H1 (cell line): ENCODE data around the gene TBRG4. TPM values are rescaled to one million over a fixed set of nuclear protein-coding genes. Genes with fewer than 3 reads are reported as not detected.

Experiments used
- CHD7 ChIP-seq: fragments of 300-600 bp; sonication (generic); IDR thresholded peaks from 2 replicates; pipeline ENCODE4 v1.7.1; 2012; ENCODE audit warnings: low read length, moderate library complexity, mild to moderate bottlenecking, inconsistent platforms; ENCODE audit not compliant: insufficient replicate concordance
- EP300 ChIP-seq, 2 experiments: IDR thresholded peaks; 1 replicate in 1 of 2; 2 replicates in 1 of 2; pipeline ENCODE4 v1.6.1; 2011 to 2012; ENCODE audit warnings: low read depth in 2 of 2, low read length in 2 of 2, mild to moderate bottlenecking in 2 of 2, borderline replicate concordance in 1 of 2, inconsistent platforms in 1 of 2, moderate library complexity in 1 of 2
- GABPA ChIP-seq: IDR thresholded peaks from 2 replicates; pipeline ENCODE4 v1.6.1; 2011; ENCODE audit warnings: mild to moderate bottlenecking, low read length, moderate library complexity, borderline replicate concordance; ENCODE audit not compliant: insufficient read depth
- JUN ChIP-seq: IDR thresholded peaks from 2 replicates; pipeline ENCODE4 v1.6.1; 2011; ENCODE audit warnings: low read depth, mild to moderate bottlenecking, improper control_type of control experiment, low read length
- MAX ChIP-seq: IDR thresholded peaks from 2 replicates; pipeline ENCODE4 v1.6.1; 2012; ENCODE audit warnings: inconsistent platforms
- RAD21 ChIP-seq, 2 experiments: IDR thresholded peaks in 1 of 2; conservative IDR thresholded peaks in 1 of 2; 2 replicates each; pipeline ENCODE4 v1.6.1; 2011; ENCODE audit warnings: low read depth in 2 of 2, low read length in 2 of 2, improper control_type of control experiment in 1 of 2, inconsistent platforms in 1 of 2, mild to moderate bottlenecking in 1 of 2, moderate library complexity in 1 of 2
- RNF2 ChIP-seq: fragments of 200-900, 300-1000 bp; sonication (generic); IDR thresholded peaks from 2 replicates; pipeline ENCODE4 v1.7.1; 2016; ENCODE audit warnings: borderline replicate concordance, low read depth, mild to moderate bottlenecking, antibody characterized with exemption, low read length; ENCODE audit not compliant: poor library complexity, severe bottlenecking; ENCODE audit errors: missing control alignments
- TEAD4 ChIP-seq: IDR thresholded peaks from 2 replicates; pipeline ENCODE4 v1.6.1; 2012; ENCODE audit warnings: low read depth, low read length, inconsistent platforms, mixed read lengths
- polyA plus RNA-seq, 7 experiments: library from polyadenylated mRNA; depleted of rRNA in 3 of 7; stranded (reverse) in 5 of 7; unstranded in 2 of 7; fragments of >200 nt in 5 of 7; fragments of 200-250 nt in 2 of 7; gene quantifications; 1 replicate in 5 of 7; 2 replicates in 1 of 7; 4 replicates in 1 of 7; pipeline versions ENCODE4 v1.2.1 to v1.2.3, GENCODE V29; 2011 to 2013; ENCODE audit warnings: missing spikeins in 2 of 7, mixed read lengths in 2 of 7
- total RNA-seq: library from RNA; stranded (reverse); fragmentation: NEBNext Ultra II Directional; extraction: Animal tissue kit (Norgen Biotek cat#: 25700); gene quantifications from 2 replicates; pipeline ENCODE4 v1.2.1, GENCODE V29; 2021

Gene TBRG4
- total and polyA plus RNA-seq, 2 of the 8 experiments (the other 6 are each of a cell fraction or from before 2014, with no cell fraction given) = 110 to 137 TPM

GRCh38 chr7:45082031-45082830, 29.3 kb downstream of the TBRG4 start (continued):
- TF ChIP-seq CHD7 (no peak), RAD21 (IDR thresholded peaks at IDR 0.05 in 1 of 2, conservative IDR thresholded peaks at IDR 0.05 in 1 of 2; ENCODE audit: low read depth in 2 of 2, low read length in 2 of 2) (no peak), RNF2 (no peak), GABPA (no peak), EP300 (IDR thresholded peaks at IDR 0.05; ENCODE audit: borderline replicate concordance in 1 of 2, low read depth in 2 of 2, low read length in 2 of 2) (no peak), MAX (no peak), TEAD4 (no peak), JUN (no peak)
